HUDEP-2 (cell line): ENCODE results near the gene RAB6B.

Experiments used
- DNase-seq, 76 experiments: peaks; one replicate each; lab custom pipeline; 2025; ENCODE audit not compliant: unreplicated experiment in 76 of 76; lab: John Stamatoyannopoulos, UW

RAB6B gene

GRCh38 chr3:133895208-133896001 lies at the start of gene RAB6B:
TSS of gene RAB6B (minus strand) at chr3:133895882. CDS start at chr3:133895466, 416 bp downstream.
- peak in 59 of 76 experiments; percentile 7 to 72 (median 44) for DNase-seq

- no peak for DNase-seq
Observed at GRCh38 chr3:133944641-133945380, 49.1 kb upstream of the RAB6B start.

- no peak for DNase-seq
Observed at GRCh38 chr3:133944181-133944580, 48.5 kb upstream of the RAB6B start.

- DNase-seq = peak in 34 of 76 experiments; percentile 5 to 83 (median 42)
Observed at GRCh38 chr3:133943639-133944141, 48.0 kb upstream of the RAB6B start.

- no peak for DNase-seq
Observed at GRCh38 chr3:133943031-133943535, 47.4 kb upstream of the RAB6B start.

GRCh38 chr3:133941415-133941821 lies 45.7 kb upstream of the RAB6B start:
- no peak for DNase-seq

- DNase-seq = no peak
Observed at GRCh38 chr3:133940536-133940935, 44.9 kb upstream of the RAB6B start.

GRCh38 chr3:133939463-133939835 lies 43.8 kb upstream of the RAB6B start:
- no peak for DNase-seq

GRCh38 chr3:133938770-133939462 lies 43.2 kb upstream of the RAB6B start:
- no peak for DNase-seq

- DNase-seq = no peak
Observed at GRCh38 chr3:133937756-133938601, 42.3 kb upstream of the RAB6B start.

GRCh38 chr3:133937061-133937686 lies 41.5 kb upstream of the RAB6B start:
- DNase-seq = no peak

GRCh38 chr3:133935843-133936769 lies 40.4 kb upstream of the RAB6B start:
- DNase-seq = no peak

GRCh38 chr3:133934996-133935842 lies 39.5 kb upstream of the RAB6B start:
- no peak for DNase-seq

- DNase-seq = no peak
Observed at GRCh38 chr3:133934073-133934970, 38.6 kb upstream of the RAB6B start.

- DNase-seq = no peak
Observed at GRCh38 chr3:133933097-133934024, 37.7 kb upstream of the RAB6B start.

- DNase-seq = no peak
Observed at GRCh38 chr3:133932009-133932408, 36.3 kb upstream of the RAB6B start.
